Measurements from ENCODE around the gene TMEM89. TPM values are rescaled to one million over a fixed set of nuclear protein-coding genes. Genes with fewer than 3 reads are reported as not detected.

The TMEM89 gene
- total and polyA plus RNA-seq, 2 of the 4 experiments (the other 2 are of a cell fraction), result 0.15 TPM; not detected in 1

DNA sequence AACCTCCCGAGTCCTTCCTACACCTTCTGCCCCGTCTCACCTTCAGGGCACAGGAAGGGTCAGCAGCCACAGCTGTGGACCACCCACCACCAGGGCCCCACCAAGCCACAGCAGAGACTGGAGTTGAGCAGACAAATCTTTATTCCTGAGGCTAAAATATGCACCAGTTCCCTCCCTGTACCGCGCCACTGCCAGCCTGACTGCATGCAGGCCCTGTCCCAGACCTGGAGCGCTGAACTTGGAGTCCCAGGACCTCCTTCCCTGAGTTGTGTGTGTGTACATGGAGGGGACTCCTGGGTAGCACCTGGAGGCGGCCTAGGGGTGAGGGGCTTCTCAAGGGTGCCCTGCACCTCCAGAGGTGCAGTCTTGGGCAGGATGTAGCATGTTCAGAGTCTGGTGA lies 4.0 kb upstream of the TMEM89 start:
- in situ Hi-C loops (cut with MboI; ENCODE audit: low sequenced_read_pairs) (no loop called here), intact Hi-C loops (cut with micrococcal nuclease) (no loop called here), dilution Hi-C loops (cut with HindIII; ENCODE audit: low sequenced_read_pairs, unreplicated experiment) (no loop called here)
- no peak for DNase-seq
- Histone ChIP-seq H2BK20ac (ENCODE audit: low read depth, low read length) (no peak overlapping the region), H3K14ac (replicated peaks; ENCODE audit: low read depth, low read length) (no peak overlapping the region), H3K27ac (ENCODE audit: insufficient read depth, low read length) (no peak overlapping the region), H3K56ac (ENCODE audit: extremely low read depth, insufficient read depth, low read length) (no peak overlapping the region), H3K27me3 (ENCODE audit: control insufficient read depth, insufficient read depth, low read length) (no peaks in the 10 kb centered on the region), H3K9ac (ENCODE audit: low read depth, low read length) (no peak overlapping the region), H3K4me2 (ENCODE audit: low read depth, low read length) (no peak overlapping the region), H2AK9ac (replicated peaks; ENCODE audit: low read depth, low read length, poor library complexity) (no peak overlapping the region), H4K5ac (ENCODE audit: low read depth, low read length) (no peak overlapping the region), H3K9me1 (ENCODE audit: insufficient read depth, low read length) (0 out of 2 replicates have a peak, but pooled peaks cover 4% of the 10 kb centered on the region), H2BK5ac (ENCODE audit: low read depth, low read length, poor library complexity, severe bottlenecking) (no peak overlapping the region), H3K79me1 (ENCODE audit: low read depth in 1 of 2, low read length in 2 of 2) (peaks cover 0 to 12% of the 10 kb centered on the region in 2 experiments), H2BK15ac (ENCODE audit: low read depth, low read length) (no peak overlapping the region), H3K4ac (ENCODE audit: low read depth, low read length) (no peak overlapping the region), H3K23ac (ENCODE audit: low read depth, low read length) (no peak overlapping the region), H3K36me3 (ENCODE audit: control insufficient read depth, insufficient read depth, low read length) (peaks cover 72% of the 10 kb centered on the region), H2BK120ac (ENCODE audit: low read depth, low read length) (no peak overlapping the region), H4K91ac (ENCODE audit: insufficient read depth, low read depth, low read length) (no peak overlapping the region), H4K20me1 (ENCODE audit: insufficient read depth, low read length) (peaks cover 12% of the 10 kb centered on the region; the same call in 1 of the 2 replicates), H3K18ac (ENCODE audit: low read depth, low read length) (no peak overlapping the region), H4K8ac (ENCODE audit: low read depth in 2 of 2, low read length in 2 of 2) (no peak overlapping the region), H3K4me3 (ENCODE audit: insufficient read depth, low read depth, low read length) (no peak overlapping the region), H2AK5ac (ENCODE audit: low read depth, low read length) (no peak overlapping the region), H2AFZ (replicated peaks; ENCODE audit: low read length, poor library complexity) (no peak overlapping the region), H3K9me3 (ENCODE audit: control insufficient read depth, insufficient read depth, low read length) (no peaks in the 10 kb centered on the region), H3K4me1 (ENCODE audit: control insufficient read depth, insufficient read depth, low read length) (no peaks in the 10 kb centered on the region)
- BruUV-seq (replicated peaks), result no TSS peak
- POLR2A ChIA-PET (ENCODE audit: unreplicated experiment), result no interaction called here
- no CpG with 5 or more reads among the region's 6 CpGs for WGBS, 2 experiments (ENCODE audit: extremely low coverage in 2 of 2, insufficient read length in 1 of 2)
- ATAC-seq (ENCODE audit: low read depth), result no peak
- CTCF ChIA-PET, result no interaction called here
- TF ChIP-seq, protein P1, sequence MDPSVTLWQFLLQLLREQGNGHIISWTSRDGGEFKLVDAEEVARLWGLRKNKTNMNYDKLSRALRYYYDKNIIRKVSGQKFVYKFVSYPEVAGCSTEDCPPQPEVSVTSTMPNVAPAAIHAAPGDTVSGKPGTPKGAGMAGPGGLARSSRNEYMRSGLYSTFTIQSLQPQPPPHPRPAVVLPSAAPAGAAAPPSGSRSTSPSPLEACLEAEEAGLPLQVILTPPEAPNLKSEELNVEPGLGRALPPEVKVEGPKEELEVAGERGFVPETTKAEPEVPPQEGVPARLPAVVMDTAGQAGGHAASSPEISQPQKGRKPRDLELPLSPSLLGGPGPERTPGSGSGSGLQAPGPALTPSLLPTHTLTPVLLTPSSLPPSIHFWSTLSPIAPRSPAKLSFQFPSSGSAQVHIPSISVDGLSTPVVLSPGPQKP (IDR thresholded peaks at IDR 0.05; ENCODE audit: borderline replicate concordance, low read depth, low read length), result no peak
- TF ChIP-seq RFX5 (IDR thresholded peaks at IDR 0.05; ENCODE audit: low read depth, low read length) (no peak), BHLHE40 (IDR thresholded peaks at IDR 0.05; ENCODE audit: low read depth, low read length) (no peak), CHD1 (IDR thresholded peaks at IDR 0.05; ENCODE audit: low read depth, low read length) (no peak), MAFK (IDR thresholded peaks at IDR 0.05; ENCODE audit: low read depth, low read length) (no peak), RAD21 (IDR thresholded peaks at IDR 0.05; ENCODE audit: low read length) (no peak), FOS (IDR thresholded peaks at IDR 0.05; ENCODE audit: low read depth, low read length) (no peak), MXI1 (IDR thresholded peaks at IDR 0.05; ENCODE audit: borderline replicate concordance, low read depth, low read length) (no peak)
- TF ChIP-seq, protein P2, sequence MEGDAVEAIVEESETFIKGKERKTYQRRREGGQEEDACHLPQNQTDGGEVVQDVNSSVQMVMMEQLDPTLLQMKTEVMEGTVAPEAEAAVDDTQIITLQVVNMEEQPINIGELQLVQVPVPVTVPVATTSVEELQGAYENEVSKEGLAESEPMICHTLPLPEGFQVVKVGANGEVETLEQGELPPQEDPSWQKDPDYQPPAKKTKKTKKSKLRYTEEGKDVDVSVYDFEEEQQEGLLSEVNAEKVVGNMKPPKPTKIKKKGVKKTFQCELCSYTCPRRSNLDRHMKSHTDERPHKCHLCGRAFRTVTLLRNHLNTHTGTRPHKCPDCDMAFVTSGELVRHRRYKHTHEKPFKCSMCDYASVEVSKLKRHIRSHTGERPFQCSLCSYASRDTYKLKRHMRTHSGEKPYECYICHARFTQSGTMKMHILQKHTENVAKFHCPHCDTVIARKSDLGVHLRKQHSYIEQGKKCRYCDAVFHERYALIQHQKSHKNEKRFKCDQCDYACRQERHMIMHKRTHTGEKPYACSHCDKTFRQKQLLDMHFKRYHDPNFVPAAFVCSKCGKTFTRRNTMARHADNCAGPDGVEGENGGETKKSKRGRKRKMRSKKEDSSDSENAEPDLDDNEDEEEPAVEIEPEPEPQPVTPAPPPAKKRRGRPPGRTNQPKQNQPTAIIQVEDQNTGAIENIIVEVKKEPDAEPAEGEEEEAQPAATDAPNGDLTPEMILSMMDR (conservative IDR thresholded peaks at IDR 0.05; ENCODE audit: low read depth, low read length), result no peak
